SK-N-SH treated with all-trans-retinoic acid at 6 μM for 48 hours (cell line): ENCODE measurements around the gene OTOF.

Experiments
- ATAC-seq: fragments of 200-7000 bp; cut with Tn5 transposase; 3 replicates; pipeline ENCODE4 v1.9.1; 2020; ENCODE audit warnings: mild to moderate bottlenecking, moderate library complexity
- ARNTL ChIP-seq: fragments of 450-650 bp; formaldehyde crosslinking; IDR thresholded peaks from 2 replicates; pipeline ENCODE4 v1.5.0; 2020; ENCODE audit warnings: low read depth, mild to moderate bottlenecking, moderate library complexity, borderline replicate concordance
- BACH2 ChIP-seq: fragments of 250-450 bp; sonication (Bioruptor Pico); IDR thresholded peaks from 2 replicates; pipeline ENCODE4 v1.9.0; 2021; ENCODE audit warnings: mild to moderate bottlenecking, borderline replicate concordance
- CSDC2 ChIP-seq: fragments of 250-450 bp; sonication (Bioruptor Pico); IDR thresholded peaks from 2 replicates; pipeline ENCODE4 v1.5.0; 2020; ENCODE audit warnings: mild to moderate bottlenecking, moderate library complexity
- CSRNP3 ChIP-seq: fragments of 250-450 bp; sonication (Bioruptor Pico); IDR thresholded peaks from 2 replicates; pipeline ENCODE4 v1.5.1; 2021; ENCODE audit warnings: mild to moderate bottlenecking, moderate library complexity
- ESRRG ChIP-seq: fragments of 250-450 bp; sonication (Bioruptor Pico); IDR thresholded peaks from 2 replicates; pipeline ENCODE4 v1.6.1; 2021; ENCODE audit warnings: mild to moderate bottlenecking
- GLIS3 ChIP-seq: fragments of 250-450 bp; sonication (Bioruptor Pico); IDR thresholded peaks from 2 replicates; pipeline ENCODE4 v1.5.0; 2020; ENCODE audit warnings: mild to moderate bottlenecking, moderate library complexity
- ISL1 ChIP-seq: fragments of 250-450 bp; sonication (Bioruptor Pico); IDR thresholded peaks from 2 replicates; pipeline ENCODE4 v2.1.2; 2022; ENCODE audit warnings: mild to moderate bottlenecking, moderate library complexity
- OSR1 ChIP-seq: fragments of 250-450 bp; sonication (Bioruptor Pico); IDR thresholded peaks from 2 replicates; pipeline ENCODE4 v1.8.0; 2022; ENCODE audit warnings: moderate library complexity, mild to moderate bottlenecking, inconsistent platforms
- PATZ1 ChIP-seq: fragments of 250-450 bp; sonication (Bioruptor Pico); IDR thresholded peaks from 2 replicates; pipeline ENCODE4 v1.8.0; 2020; ENCODE audit warnings: mild to moderate bottlenecking, moderate library complexity, borderline replicate concordance
- POU6F1 ChIP-seq: fragments of 250-450 bp; sonication (Bioruptor Pico); IDR thresholded peaks from 2 replicates; pipeline ENCODE4 v1.8.0; 2021; ENCODE audit warnings: low read depth, mild to moderate bottlenecking, moderate library complexity, borderline replicate concordance
- PPARA ChIP-seq: fragments of 250-450 bp; sonication (Bioruptor Pico); IDR thresholded peaks from 2 replicates; pipeline ENCODE4 v1.5.0; 2020; ENCODE audit warnings: mild to moderate bottlenecking, borderline replicate concordance
- SNAI2 ChIP-seq: fragments of 250-450 bp; sonication (Bioruptor Pico); IDR thresholded peaks from 2 replicates; pipeline ENCODE4 v1.5.0; 2020; ENCODE audit warnings: mild to moderate bottlenecking, moderate library complexity
- TCF4 ChIP-seq: fragments of 250-450 bp; sonication (Bioruptor Pico); IDR thresholded peaks from 2 replicates; pipeline ENCODE4 v1.8.0; 2021; ENCODE audit warnings: mild to moderate bottlenecking, moderate library complexity, borderline replicate concordance
- TOX ChIP-seq: fragments of 250-450 bp; sonication (Bioruptor Pico); IDR thresholded peaks from 2 replicates; pipeline ENCODE4 v1.8.0; 2021; ENCODE audit warnings: mild to moderate bottlenecking, moderate library complexity, borderline replicate concordance
- ZC3H10 ChIP-seq: fragments of 250-450 bp; sonication (Bioruptor Pico); IDR thresholded peaks from 2 replicates; pipeline ENCODE4 v1.5.1; 2021; ENCODE audit warnings: mild to moderate bottlenecking, moderate library complexity
- ZFP3 ChIP-seq: fragments of 250-450 bp; sonication (Bioruptor Pico); IDR thresholded peaks from 2 replicates; pipeline ENCODE4 v1.5.0; 2020; ENCODE audit warnings: mild to moderate bottlenecking, moderate library complexity
- ZFP30 ChIP-seq: fragments of 450-650 bp; formaldehyde crosslinking; IDR thresholded peaks from 2 replicates; pipeline ENCODE4 v1.5.0; 2022; ENCODE audit warnings: mild to moderate bottlenecking, moderate library complexity
- ZNF565 ChIP-seq: fragments of 450-650 bp; formaldehyde crosslinking; conservative IDR thresholded peaks from 2 replicates; pipeline ENCODE4 v1.5.0; 2020; ENCODE audit warnings: low read depth, mild to moderate bottlenecking, moderate library complexity
- ZNF70 ChIP-seq: fragments of 450-650 bp; formaldehyde crosslinking; IDR thresholded peaks from 2 replicates; pipeline ENCODE4 v1.5.0; 2020; ENCODE audit warnings: mild to moderate bottlenecking, moderate library complexity
- ZNF8 ChIP-seq: fragments of 450-650 bp; formaldehyde crosslinking; IDR thresholded peaks from 2 replicates; pipeline ENCODE4 v1.5.0; 2020; ENCODE audit warnings: mild to moderate bottlenecking, moderate library complexity
- TF ChIP-seq, protein P1 (sequence below): fragments of 250-450 bp; sonication (Bioruptor Pico); IDR thresholded peaks from 2 replicates; pipeline ENCODE4 v1.5.0; 2020; ENCODE audit warnings: mild to moderate bottlenecking, moderate library complexity
- TF ChIP-seq, protein P2 (sequence below): fragments of 250-450 bp; sonication (Bioruptor Pico); IDR thresholded peaks from 2 replicates; pipeline ENCODE4 v1.5.1; 2020; ENCODE audit warnings: low read depth, mild to moderate bottlenecking, moderate library complexity

Gene OTOF

DNA sequence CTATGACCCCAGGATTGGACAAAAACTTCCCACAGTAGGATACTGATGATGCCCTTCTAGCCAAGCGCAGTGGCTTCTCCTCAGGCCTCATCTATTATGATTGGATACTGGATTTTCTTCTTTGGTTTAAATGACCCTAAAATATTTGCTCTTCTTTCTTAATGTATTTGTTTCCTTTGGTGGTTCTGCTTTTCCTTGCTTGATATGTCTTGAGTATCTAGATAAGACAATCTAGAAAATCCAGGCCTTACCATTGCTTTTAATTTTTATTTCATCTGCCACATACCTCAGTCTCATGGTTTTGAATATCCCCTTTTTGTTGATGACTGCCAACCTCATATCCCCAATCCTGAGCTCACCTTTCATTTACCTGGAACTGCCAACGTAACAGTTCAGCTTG is 35.6 kb downstream of the OTOF start:
- ATAC-seq = no peak
- TF ChIP-seq OSR1 (CRISPR knock-in tag) (no peak), TOX (CRISPR knock-in tag) (no peak), PATZ1 (CRISPR knock-in tag) (no peak), ZFP3 (no peak), ZC3H10 (CRISPR knock-in tag) (no peak), ESRRG (CRISPR knock-in tag) (no peak), ISL1 (CRISPR knock-in tag) (no peak), ZNF565 (no peak), POU6F1 (CRISPR knock-in tag) (no peak), PPARA (CRISPR knock-in tag) (no peak)
- TF ChIP-seq, protein P1, sequence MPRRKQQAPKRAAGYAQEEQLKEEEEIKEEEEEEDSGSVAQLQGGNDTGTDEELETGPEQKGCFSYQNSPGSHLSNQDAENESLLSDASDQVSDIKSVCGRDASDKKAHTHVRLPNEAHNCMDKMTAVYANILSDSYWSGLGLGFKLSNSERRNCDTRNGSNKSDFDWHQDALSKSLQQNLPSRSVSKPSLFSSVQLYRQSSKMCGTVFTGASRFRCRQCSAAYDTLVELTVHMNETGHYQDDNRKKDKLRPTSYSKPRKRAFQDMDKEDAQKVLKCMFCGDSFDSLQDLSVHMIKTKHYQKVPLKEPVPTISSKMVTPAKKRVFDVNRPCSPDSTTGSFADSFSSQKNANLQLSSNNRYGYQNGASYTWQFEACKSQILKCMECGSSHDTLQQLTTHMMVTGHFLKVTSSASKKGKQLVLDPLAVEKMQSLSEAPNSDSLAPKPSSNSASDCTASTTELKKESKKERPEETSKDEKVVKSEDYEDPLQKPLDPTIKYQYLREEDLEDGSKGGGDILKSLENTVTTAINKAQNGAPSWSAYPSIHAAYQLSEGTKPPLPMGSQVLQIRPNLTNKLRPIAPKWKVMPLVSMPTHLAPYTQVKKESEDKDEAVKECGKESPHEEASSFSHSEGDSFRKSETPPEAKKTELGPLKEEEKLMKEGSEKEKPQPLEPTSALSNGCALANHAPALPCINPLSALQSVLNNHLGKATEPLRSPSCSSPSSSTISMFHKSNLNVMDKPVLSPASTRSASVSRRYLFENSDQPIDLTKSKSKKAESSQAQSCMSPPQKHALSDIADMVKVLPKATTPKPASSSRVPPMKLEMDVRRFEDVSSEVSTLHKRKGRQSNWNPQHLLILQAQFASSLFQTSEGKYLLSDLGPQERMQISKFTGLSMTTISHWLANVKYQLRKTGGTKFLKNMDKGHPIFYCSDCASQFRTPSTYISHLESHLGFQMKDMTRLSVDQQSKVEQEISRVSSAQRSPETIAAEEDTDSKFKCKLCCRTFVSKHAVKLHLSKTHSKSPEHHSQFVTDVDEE (CRISPR knock-in tag) = no peak

- ATAC-seq = no peak
- TF ChIP-seq CSRNP3 (CRISPR knock-in tag) (no peak), TOX (CRISPR knock-in tag) (no peak), ESRRG (CRISPR knock-in tag) (no peak), ZC3H10 (CRISPR knock-in tag) (no peak), CSDC2 (CRISPR knock-in tag) (no peak), ZFP3 (no peak), PPARA (CRISPR knock-in tag) (no peak)
These were observed 39.0 kb downstream of the OTOF start for GRCh38 chr2:26438926-26439325.

GRCh38 chr2:26438526-26438925 is 39.4 kb downstream of the OTOF start:
- no peak for TF ChIP-seq PPARA (CRISPR knock-in tag)
- no peak for TF ChIP-seq BACH2 (CRISPR knock-in tag)
- no peak for TF ChIP-seq OSR1 (CRISPR knock-in tag)
- TF ChIP-seq SNAI2 (CRISPR knock-in tag) = no peak
- TF ChIP-seq, all 23 proteins: peak for 0
- no peak for ATAC-seq

- no peak for ATAC-seq
- TF ChIP-seq ZNF70 (CRISPR knock-in tag) (no peak), CSDC2 (CRISPR knock-in tag) (no peak)
- TF ChIP-seq, protein P2, sequence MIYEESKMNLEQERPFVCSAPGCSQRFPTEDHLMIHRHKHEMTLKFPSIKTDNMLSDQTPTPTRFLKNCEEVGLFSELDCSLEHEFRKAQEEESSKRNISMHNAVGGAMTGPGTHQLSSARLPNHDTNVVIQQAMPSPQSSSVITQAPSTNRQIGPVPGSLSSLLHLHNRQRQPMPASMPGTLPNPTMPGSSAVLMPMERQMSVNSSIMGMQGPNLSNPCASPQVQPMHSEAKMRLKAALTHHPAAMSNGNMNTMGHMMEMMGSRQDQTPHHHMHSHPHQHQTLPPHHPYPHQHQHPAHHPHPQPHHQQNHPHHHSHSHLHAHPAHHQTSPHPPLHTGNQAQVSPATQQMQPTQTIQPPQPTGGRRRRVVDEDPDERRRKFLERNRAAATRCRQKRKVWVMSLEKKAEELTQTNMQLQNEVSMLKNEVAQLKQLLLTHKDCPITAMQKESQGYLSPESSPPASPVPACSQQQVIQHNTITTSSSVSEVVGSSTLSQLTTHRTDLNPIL = no peak
These were observed 42.8 kb downstream of the OTOF start for GRCh38 chr2:26435106-26435505.

GRCh38 chr2:26432859-26433258 is 45.1 kb downstream of the OTOF start:
- no peak for ATAC-seq
- TF ChIP-seq PATZ1 (CRISPR knock-in tag) (no peak), POU6F1 (CRISPR knock-in tag) (no peak), ZNF70 (CRISPR knock-in tag) (no peak), ARNTL (no peak), ZFP3 (no peak), ZFP30 (CRISPR knock-in tag) (no peak), TCF4 (CRISPR knock-in tag) (no peak), PPARA (CRISPR knock-in tag) (no peak), GLIS3 (CRISPR knock-in tag) (no peak), ZNF8 (CRISPR knock-in tag) (no peak), ISL1 (CRISPR knock-in tag) (no peak)
